HG03097 (cell line): ENCODE data around the gene GSN.

Experiments used
- ATAC-seq: cut with Tn5 transposase; IDR thresholded peaks from one replicate; pipeline ENCODE4 v1.9.1; 2021; ENCODE audit not compliant: unreplicated experiment, low FRiP score

The GSN gene

GRCh38 chr9:121242959-121243346 lies 25.0 kb upstream of the GSN start:
- no peak for ATAC-seq

GRCh38 chr9:121246821-121247561 lies 21.0 kb upstream of the GSN start:
- no peak for ATAC-seq

GRCh38 chr9:121249563-121249962 lies 18.4 kb upstream of the GSN start:
- ATAC-seq = no peak

- no peak for ATAC-seq
Observed at GRCh38 chr9:121252104-121252851, 15.7 kb upstream of the GSN start.

GRCh38 chr9:121253162-121253561 lies 14.8 kb upstream of the GSN start:
- ATAC-seq = no peak

- no peak for ATAC-seq
Observed at GRCh38 chr9:121253821-121254501, 14.0 kb upstream of the GSN start.

- no peak for ATAC-seq
Observed at GRCh38 chr9:121259498-121259897, 8.5 kb upstream of the GSN start.

- no peak for ATAC-seq
Observed at GRCh38 chr9:121259935-121260334, 8.0 kb upstream of the GSN start.

GRCh38 chr9:121260457-121261106 lies 7.4 kb upstream of the GSN start:
- no peak for ATAC-seq

GRCh38 chr9:121261107-121261460 lies 6.9 kb upstream of the GSN start:
- ATAC-seq = no peak

- no peak for ATAC-seq
Observed at GRCh38 chr9:121261755-121262154, 6.2 kb upstream of the GSN start.

- ATAC-seq = no peak
Observed at GRCh38 chr9:121262423-121262822, 5.5 kb upstream of the GSN start.

- no peak for ATAC-seq
Observed at GRCh38 chr9:121262953-121263352, 5.0 kb upstream of the GSN start.

- no peak for ATAC-seq
Observed at GRCh38 chr9:121266356-121266755, 1.6 kb upstream of the GSN start.

GRCh38 chr9:121266906-121267650 lies 884 bp upstream of the GSN start:
- no peak for ATAC-seq

- ATAC-seq = no peak
Observed at GRCh38 chr9:121268598-121268850, 562 bp downstream of the GSN start.

- no peak for ATAC-seq
Observed at GRCh38 chr9:121268851-121269641, 1.1 kb downstream of the GSN start.

GRCh38 chr9:121269642-121270254 lies 1.8 kb downstream of the GSN start:
- no peak for ATAC-seq
